A549 (cell line): ENCODE measurements around the gene L3MBTL4. TPM values are rescaled to one million over a fixed set of nuclear protein-coding genes. Genes with fewer than 3 reads are reported as not detected.

Experiments
- ATAC-seq, 2 experiments: fragments of 200-7000 bp in 1 of 2; fragments of >200 bp in 1 of 2; cut with Nextera tagmentation in 1 of 2; cut with Tn5 transposase in 1 of 2; 3 replicates each; pipeline versions ENCODE4 v1.8.0 to v1.9.1; 2018 to 2020; ENCODE audit warnings: mild to moderate bottlenecking in 1 of 2, moderate library complexity in 1 of 2
- CTCF ChIA-PET: fragments of 300-600 bp; sonication (Branson Sonifier 250); formaldehyde crosslinking; extraction: SDS; loops from one replicate; lab custom pipeline; 2021; ENCODE audit warnings: antibody characterized with exemption, inconsistent platforms; lab: Yijun Ruan, JAX
- POLR2A ChIA-PET: fragments of 350-600 bp; formaldehyde crosslinking; extraction: SDS; loops from one replicate; lab custom pipeline; 2021; ENCODE audit warnings: antibody characterized with exemption, inconsistent platforms; lab: Yijun Ruan, JAX
- DNase-seq, 2 experiments: peaks; one replicate each; pipeline versions ENCODE4 v3.0.0 to v3.0.0-alpha.2; 2011 to 2016; ENCODE audit warnings: low read depth in 1 of 2, low spot score in 1 of 2
- FAIRE-seq: peaks from 2 replicates; lab custom pipeline; 2011; peaks lifted over from hg19 to GRCh38; lab: Jason Lieb, UNC
- H3K27ac ChIP-seq, 2 experiments: fragments of >200 bp; sonication (Bioruptor Twin); formaldehyde crosslinking; 3 replicates each; pipeline ENCODE4 v1.5.1; 2016 to 2017
- H3K4me1 ChIP-seq: fragments of >200 bp; sonication (Bioruptor Twin); formaldehyde crosslinking; 3 replicates; pipeline ENCODE4 v1.6.1; 2016
- H3K4me2 ChIP-seq: fragments of >200 bp; sonication (Bioruptor Twin); formaldehyde crosslinking; 3 replicates; pipeline ENCODE4 v1.6.1; 2016
- H3K4me3 ChIP-seq: fragments of >200 bp; sonication (Bioruptor Twin); formaldehyde crosslinking; 3 replicates; pipeline ENCODE4 v1.5.1; 2016
- H3K9me3 ChIP-seq: fragments of >200 bp; sonication (Bioruptor Twin); formaldehyde crosslinking; 3 replicates; pipeline ENCODE4 v1.6.1; 2016
- BCL3 ChIP-seq: fragments of >200 bp; sonication (Bioruptor Twin); formaldehyde crosslinking; IDR thresholded peaks from 3 replicates; pipeline ENCODE4 v1.6.1; 2016
- CEBPB ChIP-seq, 2 experiments: fragments of >200 bp in 1 of 2; sonication (Bioruptor Twin) in 1 of 2; formaldehyde crosslinking in 1 of 2; IDR thresholded peaks; 2 replicates each; pipeline ENCODE4 v1.6.1; 2012 to 2016
- CTCF ChIP-seq: fragments of >200 bp; sonication (Bioruptor Twin); formaldehyde crosslinking; IDR thresholded peaks from 3 replicates; pipeline ENCODE4 v1.5.1; 2016
- E2F6 ChIP-seq: IDR thresholded peaks from 2 replicates; pipeline ENCODE4 v1.6.1; 2012; ENCODE audit warnings: low read depth, borderline replicate concordance
- EHF ChIP-seq: fragments of 250-450 bp; sonication (Bioruptor Pico); IDR thresholded peaks from 2 replicates; pipeline ENCODE4 v1.5.0; 2020; ENCODE audit warnings: mild to moderate bottlenecking
- EHMT2 ChIP-seq: fragments of 200-600 bp; sonication (generic); IDR thresholded peaks from 2 replicates; pipeline ENCODE4 v1.6.1; 2016; ENCODE audit warnings: antibody characterized with exemption, low read depth, mild to moderate bottlenecking, moderate library complexity
- FOSL2 ChIP-seq, 2 experiments: fragments of 450-650 bp in 1 of 2; fragments of >200 bp in 1 of 2; sonication (Bioruptor Twin) in 1 of 2; formaldehyde crosslinking; IDR thresholded peaks; 2 replicates each; pipeline versions ENCODE4 v1.5.0 to v1.6.1; 2016 to 2020; ENCODE audit warnings: mild to moderate bottlenecking in 1 of 2, moderate library complexity in 1 of 2
- GATA3 ChIP-seq: IDR thresholded peaks from 2 replicates; pipeline ENCODE4 v1.6.1; 2012; ENCODE audit warnings: borderline replicate concordance
- HDAC2 ChIP-seq: fragments of 200-600 bp; sonication (generic); IDR thresholded peaks from 2 replicates; pipeline ENCODE4 v1.6.1; 2016
- HOXA7 ChIP-seq: fragments of 250-450 bp; sonication (Bioruptor Pico); IDR thresholded peaks from 2 replicates; pipeline ENCODE4 v1.5.0; 2020; ENCODE audit warnings: mild to moderate bottlenecking, moderate library complexity
- HOXB5 ChIP-seq: fragments of 250-450 bp; sonication (Bioruptor Pico); IDR thresholded peaks from 2 replicates; pipeline ENCODE4 v1.5.0; 2020; ENCODE audit warnings: mild to moderate bottlenecking, moderate library complexity
- JUN ChIP-seq, 2 experiments: fragments of >200 bp; sonication (Bioruptor Twin); formaldehyde crosslinking; IDR thresholded peaks; 2 replicates in 1 of 2; 3 replicates in 1 of 2; pipeline ENCODE4 v1.6.1; 2016 to 2017
- KDM1A ChIP-seq: fragments of 200-600 bp; sonication (generic); IDR thresholded peaks from 2 replicates; pipeline ENCODE4 v1.6.1; 2016; ENCODE audit warnings: low read depth, mild to moderate bottlenecking
- KDM5A ChIP-seq: fragments of 200-600 bp; sonication (generic); IDR thresholded peaks from 2 replicates; pipeline ENCODE4 v1.6.1; 2016; ENCODE audit warnings: antibody characterized with exemption, mild to moderate bottlenecking
- MYC ChIP-seq: IDR thresholded peaks from 2 replicates; pipeline ENCODE4 v1.6.1; 2012; ENCODE audit warnings: mild to moderate bottlenecking, inconsistent platforms, low read length, improper control_type of control experiment, borderline replicate concordance
- NPAS2 ChIP-seq: fragments of 250-450 bp; sonication (Bioruptor Pico); IDR thresholded peaks from 2 replicates; pipeline ENCODE4 v1.8.0; 2022; ENCODE audit warnings: mild to moderate bottlenecking, moderate library complexity, borderline replicate concordance
- POLR2A ChIP-seq: IDR thresholded peaks from 2 replicates; pipeline ENCODE4 v1.6.1; 2012; ENCODE audit warnings: mild to moderate bottlenecking, low read length
- RAD21 ChIP-seq, 2 experiments: fragments of >200 bp in 1 of 2; sonication (Bioruptor Twin) in 1 of 2; formaldehyde crosslinking in 1 of 2; IDR thresholded peaks in 1 of 2; conservative IDR thresholded peaks in 1 of 2; 2 replicates in 1 of 2; 3 replicates in 1 of 2; pipeline ENCODE4 v1.6.1; 2012 to 2018; ENCODE audit warnings: inconsistent platforms in 1 of 2
- RFX5 ChIP-seq: fragments of 450-650 bp; IDR thresholded peaks from 2 replicates; pipeline ENCODE4 v1.7.1; 2014; ENCODE audit warnings: antibody characterized with exemption, mild to moderate bottlenecking, moderate library complexity
- SREBF2 ChIP-seq: fragments of 450-650 bp; IDR thresholded peaks from 2 replicates; pipeline ENCODE4 v1.6.1; 2014; ENCODE audit warnings: mild to moderate bottlenecking, moderate library complexity
- ZC3H11A ChIP-seq: fragments of 450-650 bp; IDR thresholded peaks from 2 replicates; pipeline ENCODE4 v1.6.1; 2014; ENCODE audit warnings: antibody characterized with exemption, mild to moderate bottlenecking
- ZSCAN20 ChIP-seq: fragments of 250-450 bp; sonication (Bioruptor Pico); IDR thresholded peaks from 2 replicates; pipeline ENCODE4 v1.8.0; 2022; ENCODE audit warnings: mild to moderate bottlenecking, moderate library complexity
- whole genome bisulfite sequencing: methylation state at CpG from one replicate; pipeline ENCODE4 v1.1.6; 2017; ENCODE audit errors: missing lambda C conversion rate; 5-methylcytosine and 5-hydroxymethylcytosine counted together
- polyA plus RNA-seq, 4 experiments: library from polyadenylated mRNA; depleted of rRNA in 3 of 4; stranded (reverse); fragments of >200 nt; fragmentation: RNase III in 1 of 4; extraction: RNeasy Plus Mini Kit Qiagen cat#74134 plus additional on column Dnase treatment in 1 of 4; gene quantifications; 2 replicates in 3 of 4; 3 replicates in 1 of 4; pipeline ENCODE4 v1.2.3, GENCODE V29; 2011 to 2017
- TF ChIP-seq, protein P1 (sequence below): fragments of 250-450 bp; sonication (Bioruptor Pico); IDR thresholded peaks from 2 replicates; pipeline ENCODE4 v1.5.0; 2020; ENCODE audit warnings: low read depth, mild to moderate bottlenecking, moderate library complexity
- TF ChIP-seq, protein P2 (sequence below): fragments of 250-450 bp; sonication (Bioruptor Pico); IDR thresholded peaks from 2 replicates; pipeline ENCODE4 v1.5.0; 2021; ENCODE audit warnings: mild to moderate bottlenecking, moderate library complexity, borderline replicate concordance
- TF ChIP-seq, protein P3 (sequence below): fragments of 450-650 bp; IDR thresholded peaks from 2 replicates; pipeline ENCODE4 v1.6.1; 2014; ENCODE audit warnings: antibody characterized with exemption

Gene L3MBTL4
- polyA plus RNA-seq, 2 of the 4 experiments (the other 2 are of a cell fraction) = 0.03 to 0.06 TPM

GRCh38 chr18:6210349-6211173 lies 204.2 kb downstream of the L3MBTL4 start:
- WGBS = 0% methylated on average over 3 of the region's 3 CpGs
- FAIRE-seq (no peak), ATAC-seq (no peak), DNase-seq (no peak)
- no peak overlapping the region for H3K4me2 ChIP-seq
- H3K4me1 ChIP-seq = no peaks in the 10 kb centered on the region
- TF ChIP-seq KDM1A (no peak), CEBPB (IDR thresholded peaks at IDR 0.05) (no peak), HDAC2 (no peak), RAD21 (conservative IDR thresholded peaks at IDR 0.05 in 1 of 2, IDR thresholded peaks at IDR 0.05 in 1 of 2) (no peak), FOSL2 (IDR thresholded peaks at IDR 0.05) (no peak), FOSL2 (CRISPR knock-in tag; IDR thresholded peaks at IDR 0.05) (no peak), BCL3 (no peak), JUN (IDR thresholded peaks at IDR 0.05) (no peak), E2F6 (no peak), RFX5 (no peak), POLR2A (no peak), EHF (no peak), HOXA7 (CRISPR knock-in tag) (no peak), GATA3 (no peak)
- TF ChIP-seq, protein P1, sequence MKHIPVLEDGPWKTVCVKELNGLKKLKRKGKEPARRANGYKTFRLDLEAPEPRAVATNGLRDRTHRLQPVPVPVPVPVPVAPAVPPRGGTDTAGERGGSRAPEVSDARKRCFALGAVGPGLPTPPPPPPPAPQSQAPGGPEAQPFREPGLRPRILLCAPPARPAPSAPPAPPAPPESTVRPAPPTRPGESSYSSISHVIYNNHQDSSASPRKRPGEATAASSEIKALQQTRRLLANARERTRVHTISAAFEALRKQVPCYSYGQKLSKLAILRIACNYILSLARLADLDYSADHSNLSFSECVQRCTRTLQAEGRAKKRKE (CRISPR knock-in tag) = no peak
- H3K4me3 ChIP-seq = no peak overlapping the region
- ChIA-PET POLR2A (no interaction called here), CTCF (no interaction called here)
- no peak overlapping the region for H3K27ac ChIP-seq
- H3K9me3 ChIP-seq = no peaks in the 10 kb centered on the region

- POLR2A ChIA-PET = no interaction called here
- Histone ChIP-seq H3K4me1 (no peaks in the 10 kb centered on the region), H3K9me3 (no peaks in the 10 kb centered on the region)
- ATAC-seq = no peak
- CTCF ChIA-PET = no interaction called here
- TF ChIP-seq, protein P2, sequence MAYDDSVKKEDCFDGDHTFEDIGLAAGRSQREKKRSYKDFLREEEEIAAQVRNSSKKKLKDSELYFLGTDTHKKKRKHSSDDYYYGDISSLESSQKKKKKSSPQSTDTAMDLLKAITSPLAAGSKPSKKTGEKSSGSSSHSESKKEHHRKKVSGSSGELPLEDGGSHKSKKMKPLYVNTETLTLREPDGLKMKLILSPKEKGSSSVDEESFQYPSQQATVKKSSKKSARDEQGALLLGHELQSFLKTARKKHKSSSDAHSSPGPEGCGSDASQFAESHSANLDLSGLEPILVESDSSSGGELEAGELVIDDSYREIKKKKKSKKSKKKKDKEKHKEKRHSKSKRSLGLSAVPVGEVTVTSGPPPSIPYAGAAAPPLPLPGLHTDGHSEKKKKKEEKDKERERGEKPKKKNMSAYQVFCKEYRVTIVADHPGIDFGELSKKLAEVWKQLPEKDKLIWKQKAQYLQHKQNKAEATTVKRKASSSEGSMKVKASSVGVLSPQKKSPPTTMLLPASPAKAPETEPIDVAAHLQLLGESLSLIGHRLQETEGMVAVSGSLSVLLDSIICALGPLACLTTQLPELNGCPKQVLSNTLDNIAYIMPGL (CRISPR knock-in tag) = no peak
- TF ChIP-seq ZC3H11A = peak; percentile 54
- TF ChIP-seq, all 56 proteins: peak for 1
- WGBS = 49% methylated on average over 3 of the region's 3 CpGs
- Histone ChIP-seq H3K4me2 (no peak overlapping the region), H3K4me3 (no peak overlapping the region), H3K27ac (no peak overlapping the region)
- DNase-seq = no peak
- no peak for FAIRE-seq
These were observed 206.8 kb downstream of the L3MBTL4 start for GRCh38 chr18:6207941-6208340.

- TF ChIP-seq EHMT2 (no peak), HOXB5 (CRISPR knock-in tag) (no peak), GATA3 (no peak), ZSCAN20 (no peak), CTCF (no peak), KDM5A (no peak), SREBF2 (no peak), EHF (no peak), NPAS2 (CRISPR knock-in tag) (no peak), MYC (no peak)
- TF ChIP-seq, protein P3, sequence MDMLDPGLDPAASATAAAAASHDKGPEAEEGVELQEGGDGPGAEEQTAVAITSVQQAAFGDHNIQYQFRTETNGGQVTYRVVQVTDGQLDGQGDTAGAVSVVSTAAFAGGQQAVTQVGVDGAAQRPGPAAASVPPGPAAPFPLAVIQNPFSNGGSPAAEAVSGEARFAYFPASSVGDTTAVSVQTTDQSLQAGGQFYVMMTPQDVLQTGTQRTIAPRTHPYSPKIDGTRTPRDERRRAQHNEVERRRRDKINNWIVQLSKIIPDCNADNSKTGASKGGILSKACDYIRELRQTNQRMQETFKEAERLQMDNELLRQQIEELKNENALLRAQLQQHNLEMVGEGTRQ = no peak
- CTCF ChIA-PET = no interaction called here
- FAIRE-seq = no peak
These were observed 207.6 kb downstream of the L3MBTL4 start for GRCh38 chr18:6207116-6207515.

More at GRCh38 chr18:6207116-6207515, 207.6 kb downstream of the L3MBTL4 start:
- ATAC-seq (no peak), DNase-seq (no peak)
- Histone ChIP-seq H3K9me3 (no peaks in the 10 kb centered on the region), H3K4me2 (no peak overlapping the region), H3K4me1 (no peaks in the 10 kb centered on the region), H3K4me3 (no peak overlapping the region), H3K27ac (no peak overlapping the region)
- POLR2A ChIA-PET = no interaction called here
- 4% methylated on average over 2 of the region's 2 CpGs for WGBS
